Subcutaneous abdominal adipose tissue (tissue), 5 donors: ENCODE measurements around the gene THADA.
"Not testable (repeated sequence)": the region's sequence is repeated elsewhere in the genome, so short reads cannot be mapped to it uniquely, and the experiment has no call there.

Experiments
- H3K27ac ChIP-seq: one replicate; pipeline ENCODE4 v1.7.0; 2013; ENCODE audit warnings: low read depth, mild to moderate bottlenecking, inconsistent platforms, low read length, moderate library complexity
- H3K27me3 ChIP-seq, 5 donors: one replicate each; pipeline ENCODE4 v1.7.0; 2013; ENCODE audit warnings: low read length in 5 of 5, inconsistent platforms in 1 of 5; ENCODE audit not compliant: control insufficient read depth in 5 of 5, insufficient read depth in 4 of 5
- H3K36me3 ChIP-seq, 5 donors: one replicate each; pipeline ENCODE4 v1.7.0; 2013; ENCODE audit warnings: low read length in 5 of 5; ENCODE audit not compliant: control insufficient read depth in 5 of 5, insufficient read depth in 5 of 5
- H3K4me1 ChIP-seq, 5 donors: one replicate each; pipeline ENCODE4 v1.7.0; 2013; ENCODE audit warnings: low read length in 5 of 5, mild to moderate bottlenecking in 3 of 5, moderate library complexity in 1 of 5; ENCODE audit not compliant: control insufficient read depth in 5 of 5, insufficient read depth in 5 of 5
- H3K4me3 ChIP-seq, 5 donors: one replicate each; pipeline ENCODE4 v1.7.0; 2013; ENCODE audit warnings: low read length in 5 of 5, low read depth in 1 of 5
- H3K9ac ChIP-seq, 5 donors: one replicate each; pipeline ENCODE4 v1.7.0; 2013; ENCODE audit warnings: low read length in 5 of 5, mild to moderate bottlenecking in 4 of 5, moderate library complexity in 3 of 5
- H3K9me3 ChIP-seq, 5 donors: one replicate each; pipeline ENCODE4 v1.7.0; 2013; ENCODE audit warnings: low read length in 5 of 5; ENCODE audit not compliant: control insufficient read depth in 5 of 5
- donor health status: healthy.
- donor health status: healthy.
- donor health status: healthy.
- donor health status: healthy.
- donor health status: healthy.

Gene THADA

GRCh38 chr2:43551990-43552389 lies 43.8 kb downstream of the THADA start:
- Histone ChIP-seq H3K9ac (peak overlapping the region in 1 of 5 donors; percentile 34), H3K4me1 (no peaks in the 10 kb centered on the region), H3K27me3 (no peaks in the 10 kb centered on the region), H3K4me3 (no peak overlapping the region), H3K27ac (no peak overlapping the region), H3K36me3 (peaks cover 15 to 37% (median 26%) of the 10 kb centered on the region in 5 donors), H3K9me3 (no peaks in the 10 kb centered on the region)

- not testable (repeated sequence) for H3K27me3 ChIP-seq, H3K27ac ChIP-seq, H3K4me3 ChIP-seq, H3K4me1 ChIP-seq, H3K9ac ChIP-seq, H3K9me3 ChIP-seq
- H3K36me3 ChIP-seq: peaks cover 5 to 28% (median 13%) of the 10 kb centered on the region in 5 donors
Measured at GRCh38 chr2:43548381-43548780, 47.5 kb downstream of the THADA start.

DNA sequence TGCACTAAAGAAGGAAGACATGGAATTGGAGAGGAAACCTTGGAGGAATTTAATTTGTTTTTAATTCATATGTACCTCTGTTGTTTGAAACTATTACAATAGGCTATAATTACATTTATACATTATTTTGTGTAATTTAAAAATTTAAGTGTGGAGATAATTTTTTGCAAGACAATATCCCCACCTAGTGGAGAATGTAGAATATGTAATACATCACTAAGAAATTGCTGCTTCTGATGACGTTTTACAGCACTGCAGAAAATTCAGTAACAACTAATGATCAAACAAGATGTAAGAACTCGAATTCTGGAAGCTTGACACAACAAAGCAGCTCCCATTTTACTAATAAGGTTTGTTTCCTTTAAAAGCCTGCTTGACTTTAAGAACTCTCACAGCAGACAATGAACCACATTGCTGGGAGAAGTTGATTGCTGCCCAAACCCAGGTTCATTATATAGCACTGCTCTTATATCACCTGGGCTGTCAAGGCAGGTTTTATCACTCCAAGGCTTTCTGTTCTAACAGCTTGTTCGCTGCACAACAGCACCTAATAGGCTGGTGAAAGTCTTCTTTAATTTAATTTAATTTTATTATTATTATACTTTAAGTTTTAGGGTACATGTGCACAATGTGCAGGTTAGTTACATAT lies 53.4 kb downstream of the THADA start:
- Histone ChIP-seq H3K36me3 (peaks cover 0 to 5% (median 3%) of the 10 kb centered on the region in 5 donors), H3K4me3 (no peak overlapping the region), H3K27ac (no peak overlapping the region), H3K27me3 (no peaks in the 10 kb centered on the region), H3K4me1 (peaks cover 0 to 11% (median 5%) of the 10 kb centered on the region in 5 donors), H3K9me3 (no peaks in the 10 kb centered on the region), H3K9ac (no peak overlapping the region)

DNA sequence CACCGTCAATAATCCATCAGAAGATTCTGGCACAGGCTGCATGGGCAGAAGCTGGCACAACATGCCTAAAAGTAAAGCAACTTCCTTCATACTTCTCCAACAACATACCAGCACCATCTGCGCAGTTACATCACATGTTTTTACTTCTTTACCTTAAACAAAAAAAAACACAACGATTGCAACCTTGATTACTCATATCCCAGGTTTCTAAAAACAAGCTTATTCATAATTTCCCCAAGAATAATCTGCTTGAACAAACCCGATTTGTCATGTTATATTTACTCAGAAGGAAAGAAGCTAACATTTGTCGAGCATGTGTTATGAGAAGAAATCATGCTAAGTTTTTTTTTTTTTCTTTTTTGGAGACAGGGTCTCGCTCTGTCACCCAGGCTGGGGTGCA lies 54.7 kb downstream of the THADA start:
- Histone ChIP-seq H3K27me3 (no peaks in the 10 kb centered on the region), H3K4me1 (peaks cover 0 to 11% (median 5%) of the 10 kb centered on the region in 5 donors), H3K4me3 (no peak overlapping the region), H3K9ac (peak overlapping the region in 1 of 5 donors; percentile 6), H3K36me3 (peaks cover 0 to 5% (median 3%) of the 10 kb centered on the region in 5 donors), H3K27ac (peak overlapping the region; percentile 79), H3K9me3 (no peaks in the 10 kb centered on the region)

- Histone ChIP-seq H3K27me3 (no peaks in the 10 kb centered on the region), H3K4me3 (no peak overlapping the region), H3K36me3 (peaks cover 0 to 8% (median 3%) of the 10 kb centered on the region in 5 donors), H3K9me3 (no peaks in the 10 kb centered on the region), H3K9ac (peak overlapping the region in 1 of 5 donors; percentile 6), H3K27ac (peak overlapping the region; percentile 79), H3K4me1 (peaks cover 0 to 11% (median 5%) of the 10 kb centered on the region in 5 donors)
Measured at GRCh38 chr2:43540021-43540779, 55.6 kb downstream of the THADA start.

- Histone ChIP-seq H3K27me3 (no peaks in the 10 kb centered on the region), H3K4me3 (no peak overlapping the region), H3K36me3 (peaks cover 0 to 8% (median 3%) of the 10 kb centered on the region in 5 donors), H3K9me3 (no peaks in the 10 kb centered on the region), H3K27ac (peak overlapping the region; percentile 79), H3K4me1 (peaks cover 0 to 11% (median 5%) of the 10 kb centered on the region in 5 donors), H3K9ac (peak overlapping the region in 1 of 5 donors; percentile 44)
Measured at GRCh38 chr2:43539436-43539835, 56.4 kb downstream of the THADA start.

- Histone ChIP-seq H3K9ac (no peak overlapping the region), H3K9me3 (no peaks in the 10 kb centered on the region), H3K4me1 (peaks cover 0 to 11% (median 5%) of the 10 kb centered on the region in 5 donors), H3K36me3 (peaks cover 0 to 8% (median 3%) of the 10 kb centered on the region in 5 donors), H3K27me3 (no peaks in the 10 kb centered on the region), H3K27ac (peak overlapping the region; percentile 12), H3K4me3 (no peak overlapping the region)
Measured at GRCh38 chr2:43538034-43538670, 57.7 kb downstream of the THADA start.

DNA sequence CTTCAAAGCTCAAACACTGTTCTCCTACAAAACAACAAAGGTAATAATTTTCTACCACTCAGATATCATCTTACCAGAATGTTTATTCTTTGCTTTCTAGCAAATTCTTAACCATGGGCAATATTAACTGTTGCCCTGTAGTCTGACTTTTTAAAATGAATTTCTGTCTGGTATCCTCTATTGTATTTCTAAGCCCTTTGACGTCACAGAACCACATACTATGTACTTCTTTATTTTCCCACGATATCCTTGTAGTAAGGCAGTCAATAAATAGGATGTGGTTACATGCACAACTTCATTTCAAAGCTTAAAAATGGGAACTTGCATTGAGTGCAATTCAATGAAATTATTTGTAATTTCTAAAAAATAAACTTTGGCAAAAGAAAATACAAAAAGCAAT lies 58.7 kb downstream of the THADA start:
- no peaks in the 10 kb centered on the region for H3K27me3 ChIP-seq
- no peak overlapping the region for H3K27ac ChIP-seq
- H3K4me3 ChIP-seq: no peak overlapping the region
- H3K4me1 ChIP-seq: peaks cover 0 to 11% (median 5%) of the 10 kb centered on the region in 5 donors
- no peak overlapping the region for H3K9ac ChIP-seq
- no peaks in the 10 kb centered on the region for H3K9me3 ChIP-seq
- H3K36me3 ChIP-seq: peaks cover 0 to 8% (median 3%) of the 10 kb centered on the region in 5 donors

DNA sequence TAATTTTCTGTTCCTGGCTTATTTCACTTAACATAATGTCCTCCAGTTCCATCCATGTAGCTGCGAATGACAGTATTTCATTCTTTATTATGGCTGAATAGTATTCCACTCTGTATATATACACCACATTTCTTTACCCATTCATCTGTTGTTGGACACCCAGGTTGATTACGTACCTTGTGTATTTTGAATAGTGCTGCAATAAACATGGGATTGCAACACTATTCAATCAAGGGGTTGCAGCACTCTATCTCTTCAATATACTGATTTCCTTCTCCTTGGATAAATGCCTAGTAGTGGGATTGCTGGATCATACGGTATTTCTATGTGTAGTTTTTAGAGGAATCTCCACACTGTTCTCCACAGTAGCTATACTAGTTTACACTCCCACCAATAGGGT lies 61.3 kb downstream of the THADA start:
- Histone ChIP-seq H3K9me3 (no peaks in the 10 kb centered on the region), H3K27ac (no peak overlapping the region), H3K27me3 (no peaks in the 10 kb centered on the region), H3K9ac (no peak overlapping the region), H3K36me3 (peaks cover 0 to 8% (median 3%) of the 10 kb centered on the region in 5 donors), H3K4me3 (no peak overlapping the region), H3K4me1 (peaks cover 0 to 4% (median 0%) of the 10 kb centered on the region in 5 donors)

DNA sequence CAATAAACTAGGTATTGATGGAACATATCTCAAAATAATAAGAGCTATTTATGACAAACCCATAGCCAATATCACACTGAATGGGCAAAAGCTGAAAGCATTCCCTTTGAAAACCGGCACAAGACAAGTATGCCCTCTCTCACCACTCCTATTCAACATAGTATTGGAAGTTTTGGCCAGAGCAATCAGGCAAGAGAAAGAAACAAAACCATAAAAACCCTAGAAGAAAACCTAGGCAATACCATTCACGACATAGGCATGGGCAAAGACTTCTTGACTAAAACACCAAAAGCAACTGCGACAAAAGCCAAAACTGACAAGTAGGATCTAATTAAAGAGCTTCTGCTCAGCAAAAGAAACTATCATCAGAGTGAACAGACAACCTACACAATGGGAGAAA lies 63.3 kb downstream of the THADA start:
- H3K9ac ChIP-seq, H3K4me3 ChIP-seq, H3K27ac ChIP-seq, H3K27me3 ChIP-seq, H3K4me1 ChIP-seq, H3K36me3 ChIP-seq, H3K9me3 ChIP-seq: not testable (repeated sequence)
